ENCODE measurements around the gene MMP17. TPM values are rescaled to one million over a fixed set of nuclear protein-coding genes. Genes with fewer than 3 reads are reported as not detected.

The MMP17 gene
- total RNA-seq, 6 donors from 2014 or later, result 3.1 to 7.1 (median 5.9) TPM

GRCh38 chr12:131788070-131788469, 40.1 kb upstream of the MMP17 start:
- no peaks in the 10 kb centered on the region for H3K27me3 ChIP-seq
- H3K36me3 ChIP-seq, result peaks cover 18 to 93% (median 66%) of the 10 kb centered on the region in 4 donors
- H3K4me3 ChIP-seq, result no peak overlapping the region
- ATAC-seq (ENCODE audit: low FRiP score in 2 of 2), result no peak
- H3K9me3 ChIP-seq, result no peaks in the 10 kb centered on the region
- TF ChIP-seq POLR2AphosphoS5 (IDR thresholded peaks at IDR 0.05) (no peak), POLR2A (IDR thresholded peaks at IDR 0.05) (no peak), EP300 (IDR thresholded peaks at IDR 0.05) (no peak)
- TF ChIP-seq, protein P1, sequence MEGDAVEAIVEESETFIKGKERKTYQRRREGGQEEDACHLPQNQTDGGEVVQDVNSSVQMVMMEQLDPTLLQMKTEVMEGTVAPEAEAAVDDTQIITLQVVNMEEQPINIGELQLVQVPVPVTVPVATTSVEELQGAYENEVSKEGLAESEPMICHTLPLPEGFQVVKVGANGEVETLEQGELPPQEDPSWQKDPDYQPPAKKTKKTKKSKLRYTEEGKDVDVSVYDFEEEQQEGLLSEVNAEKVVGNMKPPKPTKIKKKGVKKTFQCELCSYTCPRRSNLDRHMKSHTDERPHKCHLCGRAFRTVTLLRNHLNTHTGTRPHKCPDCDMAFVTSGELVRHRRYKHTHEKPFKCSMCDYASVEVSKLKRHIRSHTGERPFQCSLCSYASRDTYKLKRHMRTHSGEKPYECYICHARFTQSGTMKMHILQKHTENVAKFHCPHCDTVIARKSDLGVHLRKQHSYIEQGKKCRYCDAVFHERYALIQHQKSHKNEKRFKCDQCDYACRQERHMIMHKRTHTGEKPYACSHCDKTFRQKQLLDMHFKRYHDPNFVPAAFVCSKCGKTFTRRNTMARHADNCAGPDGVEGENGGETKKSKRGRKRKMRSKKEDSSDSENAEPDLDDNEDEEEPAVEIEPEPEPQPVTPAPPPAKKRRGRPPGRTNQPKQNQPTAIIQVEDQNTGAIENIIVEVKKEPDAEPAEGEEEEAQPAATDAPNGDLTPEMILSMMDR (IDR thresholded peaks at IDR 0.05), result no peak
- DNase-seq, result no peak
- H3K4me1 ChIP-seq, result no peaks in the 10 kb centered on the region
- WGBS, 2 donors, result 92 to 95% methylated on average over 11 of the region's 11 CpGs
- no peak overlapping the region for H3K27ac ChIP-seq

DNA sequence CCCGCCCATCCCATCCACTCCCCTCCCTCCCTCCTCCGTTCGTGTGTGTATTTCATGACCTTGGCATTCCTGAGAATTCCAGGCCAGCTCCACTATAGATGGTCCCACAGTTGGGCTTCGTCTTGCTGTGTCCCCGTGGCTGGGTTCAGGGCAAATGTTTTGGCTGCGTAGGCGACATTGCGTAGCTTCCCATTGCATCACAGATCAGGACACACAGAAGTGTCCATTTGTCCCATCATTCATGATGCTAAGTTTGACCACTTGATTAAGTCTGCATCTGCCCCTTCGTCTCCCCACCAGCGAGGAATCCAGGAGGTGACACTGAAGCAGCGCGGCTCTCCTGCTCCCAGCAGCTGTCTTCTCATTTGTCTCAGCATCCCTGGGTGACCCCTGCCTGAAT, 38.6 kb upstream of the MMP17 start:
- TF ChIP-seq EP300 (IDR thresholded peaks at IDR 0.05), result no peak
- TF ChIP-seq POLR2A (IDR thresholded peaks at IDR 0.05), result no peak
- TF ChIP-seq, protein P1 (IDR thresholded peaks at IDR 0.05), result no peak
- no peak for TF ChIP-seq POLR2AphosphoS5 (IDR thresholded peaks at IDR 0.05)
- Histone ChIP-seq H3K27me3 (no peaks in the 10 kb centered on the region), H3K27ac (no peak overlapping the region), H3K9me3 (no peaks in the 10 kb centered on the region), H3K4me3 (no peak overlapping the region), H3K4me1 (no peaks in the 10 kb centered on the region), H3K36me3 (peaks cover 18 to 100% (median 67%) of the 10 kb centered on the region in 4 donors)
- DNase-seq, result no peak
- WGBS, 2 donors, result 91 to 97% methylated on average over 7 to 12 of the region's 12 CpGs
- ATAC-seq (ENCODE audit: low FRiP score in 2 of 2), result no peak

DNA sequence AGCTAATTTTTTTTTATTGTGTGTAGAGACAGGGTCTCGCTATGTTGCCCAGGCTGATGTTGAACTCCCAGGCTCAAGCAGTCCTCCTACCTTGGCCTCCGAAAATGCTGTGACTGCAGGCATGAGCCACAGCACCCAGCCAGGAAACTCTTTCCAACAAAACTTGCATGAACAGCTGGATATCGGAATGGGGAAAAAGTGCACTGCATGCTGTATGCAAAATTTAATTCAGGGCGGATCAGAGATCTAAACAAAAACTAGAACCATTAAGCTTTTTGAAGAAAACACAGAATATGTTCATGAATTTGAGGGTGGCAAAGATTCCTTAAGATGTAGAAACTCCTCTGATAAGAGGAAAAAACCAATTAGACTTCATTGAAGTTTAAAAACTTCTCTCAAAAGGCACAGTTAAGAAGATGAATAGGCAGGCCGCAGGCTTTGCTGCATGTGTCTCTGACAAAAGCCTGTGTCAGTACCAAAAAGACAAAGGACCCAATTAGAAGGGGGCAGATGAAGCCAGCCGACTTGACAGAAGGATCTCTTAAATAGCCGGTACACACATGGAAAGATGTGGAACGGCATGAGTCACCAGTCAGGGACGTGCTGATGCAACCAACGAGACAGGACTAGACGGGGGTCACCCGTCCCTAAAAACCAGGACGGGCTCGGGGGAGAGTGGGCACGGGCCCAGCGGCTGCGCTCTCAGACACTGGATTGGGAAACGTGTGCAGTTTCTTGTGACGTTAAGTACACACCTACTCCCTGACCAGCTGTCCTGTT, 34.8 kb upstream of the MMP17 start:
- Histone ChIP-seq H3K27me3 (no peaks in the 10 kb centered on the region), H3K36me3 (peaks cover 9 to 86% (median 53%) of the 10 kb centered on the region in 4 donors), H3K9me3 (no peaks in the 10 kb centered on the region), H3K4me1 (peaks cover 3 to 14% (median 9%) of the 10 kb centered on the region in 4 donors), H3K27ac (no peak overlapping the region), H3K4me3 (no peak overlapping the region)
- WGBS, 2 donors, result 90% methylated on average over 19 of the region's 19 CpGs
- ATAC-seq (ENCODE audit: low FRiP score in 2 of 2) (no peak), DNase-seq (no peak)
- no peak for TF ChIP-seq POLR2AphosphoS5 (IDR thresholded peaks at IDR 0.05)
- no peak for TF ChIP-seq EP300 (IDR thresholded peaks at IDR 0.05)
- TF ChIP-seq, protein P1 (IDR thresholded peaks at IDR 0.05), result no peak
- no peak for TF ChIP-seq POLR2A (IDR thresholded peaks at IDR 0.05)

GRCh38 chr12:131794061-131794460, 34.1 kb upstream of the MMP17 start:
- TF ChIP-seq, protein P1 (IDR thresholded peaks at IDR 0.05), result no peak
- TF ChIP-seq POLR2AphosphoS5 (IDR thresholded peaks at IDR 0.05) (no peak), POLR2A (IDR thresholded peaks at IDR 0.05) (no peak), EP300 (IDR thresholded peaks at IDR 0.05) (no peak)
- 95 to 97% methylated on average over 7 of the region's 7 CpGs for WGBS, 2 donors
- DNase-seq (no peak), ATAC-seq (ENCODE audit: low FRiP score in 2 of 2) (no peak)
- Histone ChIP-seq H3K27me3 (no peaks in the 10 kb centered on the region), H3K36me3 (peaks cover 9 to 86% (median 53%) of the 10 kb centered on the region in 4 donors), H3K27ac (no peak overlapping the region), H3K4me1 (peaks cover 3 to 14% (median 9%) of the 10 kb centered on the region in 4 donors), H3K4me3 (no peak overlapping the region), H3K9me3 (no peaks in the 10 kb centered on the region)
